Kidney (tissue), 22 donors: ENCODE data around the gene SAP30L. TPM values are rescaled to one million over a fixed set of nuclear protein-coding genes. Genes with fewer than 3 reads are reported as not detected.

ENCODE experiments used
- DNase-seq, 5 donors: peaks; one replicate each; pipeline ENCODE4 v3.0.0-alpha.2; 2013 to 2020
- FAIRE-seq: peaks from 2 replicates; lab custom pipeline; 2012; peaks lifted over from hg19 to GRCh38; lab: Jason Lieb, UNC
- H3K27ac ChIP-seq, 2 donors: one replicate each; pipeline ENCODE4 v1.7.0; 2013; ENCODE audit warnings: low read depth in 2 of 2, low read length in 2 of 2, inconsistent platforms in 1 of 2
- H3K27me3 ChIP-seq: one replicate; pipeline ENCODE4 v1.7.1; 2013; ENCODE audit warnings: low read length, inconsistent platforms; ENCODE audit not compliant: control insufficient read depth, insufficient read depth
- H3K36me3 ChIP-seq, 3 donors: one replicate each; pipeline versions ENCODE4 v1.7.0 to v1.7.1; 2013; ENCODE audit warnings: low read length in 3 of 3, control low read depth in 1 of 3, inconsistent platforms in 1 of 3; ENCODE audit not compliant: insufficient read depth in 3 of 3, control insufficient read depth in 2 of 3
- H3K4me1 ChIP-seq, 3 donors: one replicate each; pipeline versions ENCODE4 v1.7.0 to v1.7.1; 2013; ENCODE audit warnings: low read length in 3 of 3, inconsistent platforms in 1 of 3, low read depth in 1 of 3; ENCODE audit not compliant: control insufficient read depth in 2 of 3, insufficient read depth in 2 of 3
- H3K4me3 ChIP-seq, 3 donors: one replicate each; pipeline versions ENCODE4 v1.7.0 to v1.8.1; 2013; ENCODE audit warnings: low read length in 3 of 3, control low read depth in 1 of 3, inconsistent platforms in 1 of 3
- H3K9ac ChIP-seq, 3 donors: one replicate each; pipeline versions ENCODE4 v1.7.0 to v1.7.1; 2013; ENCODE audit warnings: low read length in 3 of 3, control low read depth in 1 of 3, inconsistent platforms in 1 of 3
- H3K9me3 ChIP-seq, 3 donors: one replicate each; pipeline versions ENCODE4 v1.7.0 to v1.7.1; 2013; ENCODE audit warnings: low read length in 3 of 3, control low read depth in 1 of 3, inconsistent platforms in 1 of 3; ENCODE audit not compliant: control insufficient read depth in 2 of 3, insufficient read depth in 1 of 3
- intact Hi-C: fragments of 100-400 bp; cut with DNase I; formaldehyde crosslinking; loops from one replicate; pipeline ENCODE4 v1.11.1; 2022
- long read RNA-seq, 10 donors: library from polyadenylated mRNA in 1 of 10; unstranded in 1 of 10; transcript quantifications; one replicate each; pipeline ENCODE4 v2.0.0 and lab custom pipeline, GENCODE V29; 2021 to 2026
- polyA plus RNA-seq: library from polyadenylated mRNA; stranded (reverse); fragments of 350-450 nt; fragmentation: Illumina TruSeq; extraction: RNeasy Lipid Tissue Mini Kit (QIAGEN cat#74804); gene quantifications from one replicate; pipeline ENCODE4 v1.2.3, GENCODE V29; 2014; ENCODE audit warnings: low read depth, low replicate concordance; ENCODE audit not compliant: insufficient read depth
- total RNA-seq: library from RNA; stranded (reverse); fragmentation: NEBNext Ultra II Directional; extraction: Animal tissue kit (Norgen Biotek cat#: 25700); gene quantifications from one replicate; pipeline ENCODE4 v1.2.1, GENCODE V29; 2021
- TF ChIP-seq, protein P1 (sequence below): IDR thresholded peaks from 3 replicates; pipeline ENCODE4 v1.5.1; 2012; ENCODE audit warnings: mild to moderate bottlenecking, moderate library complexity, borderline replicate concordance; ENCODE audit not compliant: insufficient read depth; ENCODE audit errors: extremely low read depth
- donor health status: control.
- donor health status: control.
- donor health status: control.
- donor health status: control.
- donor health status: control.
- donor health status: DM: yes; HTN: yes; CAD: no.
- donor health status: Normal renal cell carcinoma (clear cell type).

Gene SAP30L, protein sequence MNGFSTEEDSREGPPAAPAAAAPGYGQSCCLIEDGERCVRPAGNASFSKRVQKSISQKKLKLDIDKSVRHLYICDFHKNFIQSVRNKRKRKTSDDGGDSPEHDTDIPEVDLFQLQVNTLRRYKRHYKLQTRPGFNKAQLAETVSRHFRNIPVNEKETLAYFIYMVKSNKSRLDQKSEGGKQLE
- 33.0 TPM for total RNA-seq
- polyA plus RNA-seq, result 30.7 TPM
- long read RNA-seq, donor 1, full-length matches to known transcripts, result 11 of 11 reads
- long read RNA-seq, donor 1, partial matches to known transcripts, result 0 of 11 reads
- long read RNA-seq, donor 1, other reads (novel, unspliced or antisense), result 0 of 11 reads
- long read RNA-seq, donor 2, full-length matches to known transcripts, result 19 of 19 reads
- long read RNA-seq, donor 2, partial matches to known transcripts, result 0 of 19 reads
- long read RNA-seq, donor 2, other reads (novel, unspliced or antisense), result 0 of 19 reads
- long read RNA-seq, donor 3, full-length matches to known transcripts, result 22 of 22 reads
- long read RNA-seq, donor 3, partial matches to known transcripts, result 0 of 22 reads
- long read RNA-seq, donor 3, other reads (novel, unspliced or antisense), result 0 of 22 reads
- long read RNA-seq, donor 4, full-length matches to known transcripts, result 20 of 20 reads
- long read RNA-seq, donor 4, partial matches to known transcripts, result 0 of 20 reads
- long read RNA-seq, donor 4, other reads (novel, unspliced or antisense), result 0 of 20 reads
- long read RNA-seq, donor 5, result 0 reads
- long read RNA-seq, donor 6, full-length matches to known transcripts, result 17 of 17 reads
- long read RNA-seq, donor 6, partial matches to known transcripts, result 0 of 17 reads
- long read RNA-seq, donor 6, other reads (novel, unspliced or antisense), result 0 of 17 reads
- long read RNA-seq, donor 7, full-length matches to known transcripts, result 21 of 32 reads
- long read RNA-seq, donor 7, partial matches to known transcripts, result 0 of 32 reads
- long read RNA-seq, donor 7, other reads (novel, unspliced or antisense), result 11 of 32 reads
- long read RNA-seq, donor 8, full-length matches to known transcripts, result 23 of 23 reads
- long read RNA-seq, donor 8, partial matches to known transcripts, result 0 of 23 reads
- long read RNA-seq, donor 8, other reads (novel, unspliced or antisense), result 0 of 23 reads
- long read RNA-seq, donor 9, full-length matches to known transcripts, result 15 of 15 reads
- long read RNA-seq, donor 9, partial matches to known transcripts, result 0 of 15 reads
- long read RNA-seq, donor 9, other reads (novel, unspliced or antisense), result 0 of 15 reads
- long read RNA-seq, donor 10, full-length matches to known transcripts, result 23 of 23 reads
- long read RNA-seq, donor 10, partial matches to known transcripts, result 0 of 23 reads
- long read RNA-seq, donor 10, other reads (novel, unspliced or antisense), result 0 of 23 reads

- Histone ChIP-seq H3K4me1 (peaks cover 3 to 14% (median 8%) of the 10 kb centered on the region in 3 donors), H3K36me3 (peaks cover 0 to 5% (median 0%) of the 10 kb centered on the region in 3 donors), H3K4me3 (peak within 1 kb of the TSS; percentile 91 to 97 (median 96)), H3K9ac (peak within 1 kb of the TSS; percentile 81 to 86 (median 85)), H3K9me3 (no peaks in the 10 kb centered on the region), H3K27ac (peak within 1 kb of the TSS; percentile 40 to 53), H3K27me3 (no peaks in the 10 kb centered on the region)
- FAIRE-seq (no peak), DNase-seq (peak; percentile 96 to 98 (median 97))
- intact Hi-C loops, result no loop called here
- TF ChIP-seq, protein P1, sequence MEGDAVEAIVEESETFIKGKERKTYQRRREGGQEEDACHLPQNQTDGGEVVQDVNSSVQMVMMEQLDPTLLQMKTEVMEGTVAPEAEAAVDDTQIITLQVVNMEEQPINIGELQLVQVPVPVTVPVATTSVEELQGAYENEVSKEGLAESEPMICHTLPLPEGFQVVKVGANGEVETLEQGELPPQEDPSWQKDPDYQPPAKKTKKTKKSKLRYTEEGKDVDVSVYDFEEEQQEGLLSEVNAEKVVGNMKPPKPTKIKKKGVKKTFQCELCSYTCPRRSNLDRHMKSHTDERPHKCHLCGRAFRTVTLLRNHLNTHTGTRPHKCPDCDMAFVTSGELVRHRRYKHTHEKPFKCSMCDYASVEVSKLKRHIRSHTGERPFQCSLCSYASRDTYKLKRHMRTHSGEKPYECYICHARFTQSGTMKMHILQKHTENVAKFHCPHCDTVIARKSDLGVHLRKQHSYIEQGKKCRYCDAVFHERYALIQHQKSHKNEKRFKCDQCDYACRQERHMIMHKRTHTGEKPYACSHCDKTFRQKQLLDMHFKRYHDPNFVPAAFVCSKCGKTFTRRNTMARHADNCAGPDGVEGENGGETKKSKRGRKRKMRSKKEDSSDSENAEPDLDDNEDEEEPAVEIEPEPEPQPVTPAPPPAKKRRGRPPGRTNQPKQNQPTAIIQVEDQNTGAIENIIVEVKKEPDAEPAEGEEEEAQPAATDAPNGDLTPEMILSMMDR, result no peak
Observed at GRCh38 chr5:154445422-154446194, at the start of gene SAP30L. Gene SAP30L (plus strand): TSS chr5:154445997. CDS start chr5:154446605, 608 bp downstream.

GRCh38 chr5:154396128-154396527 lies 49.7 kb upstream of the SAP30L start:
- FAIRE-seq (no peak), DNase-seq (no peak)
- intact Hi-C loops, result no loop called here
- H3K27me3 ChIP-seq, result no peaks in the 10 kb centered on the region
- no peak overlapping the region for H3K27ac ChIP-seq
- peaks cover 0 to 11% (median 4%) of the 10 kb centered on the region in 3 donors for H3K36me3 ChIP-seq
- no peak overlapping the region for H3K4me3 ChIP-seq
- no peaks in the 10 kb centered on the region for H3K4me1 ChIP-seq
- H3K9ac ChIP-seq, result no peak overlapping the region
- H3K9me3 ChIP-seq, result no peaks in the 10 kb centered on the region
- TF ChIP-seq, protein P1, result no peak
